GM19043 (cell line): ENCODE results near the gene NCBP2L.

Experiments
- ATAC-seq: cut with Tn5 transposase; IDR thresholded peaks from one replicate; pipeline ENCODE4 v1.9.1; 2021; ENCODE audit warnings: low read depth; ENCODE audit not compliant: unreplicated experiment

The NCBP2L gene

DNA sequence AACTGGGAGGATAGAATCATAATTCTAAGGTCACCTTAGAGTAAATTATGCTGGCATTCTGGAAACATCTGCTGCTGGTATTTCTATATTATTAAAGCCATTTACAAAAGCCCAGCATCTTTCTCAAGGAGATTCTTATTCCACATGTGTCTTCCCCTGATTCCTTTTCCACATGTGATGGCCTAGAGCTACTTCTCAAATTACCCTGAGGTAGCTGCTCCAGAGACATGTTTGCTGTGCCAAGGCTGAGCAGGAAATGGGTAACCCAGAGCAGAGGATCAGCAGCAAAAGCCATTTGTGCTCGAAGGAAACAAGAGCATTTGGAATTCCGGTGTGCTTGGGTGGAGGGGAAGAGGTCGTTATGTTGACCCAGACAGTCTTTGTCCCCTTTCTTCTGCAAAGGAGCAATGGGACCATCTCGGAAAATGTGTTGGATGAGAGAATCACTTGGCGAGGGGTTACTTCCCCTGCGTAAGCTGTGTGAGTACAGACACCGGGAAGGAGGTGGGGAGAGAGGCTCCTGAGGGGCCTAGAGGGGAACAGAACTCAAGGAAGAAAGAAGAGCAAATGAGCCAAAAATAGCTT is 26.6 kb upstream of the NCBP2L start:
- no peak for ATAC-seq

GRCh38 chrX:107752043-107752442 is 25.5 kb upstream of the NCBP2L start:
- ATAC-seq: no peak

GRCh38 chrX:107752714-107753113 is 24.8 kb upstream of the NCBP2L start:
- no peak for ATAC-seq

GRCh38 chrX:107753187-107753586 is 24.3 kb upstream of the NCBP2L start:
- ATAC-seq: no peak

- ATAC-seq: no peak
These were observed 21.8 kb upstream of the NCBP2L start for GRCh38 chrX:107755721-107756120.

DNA sequence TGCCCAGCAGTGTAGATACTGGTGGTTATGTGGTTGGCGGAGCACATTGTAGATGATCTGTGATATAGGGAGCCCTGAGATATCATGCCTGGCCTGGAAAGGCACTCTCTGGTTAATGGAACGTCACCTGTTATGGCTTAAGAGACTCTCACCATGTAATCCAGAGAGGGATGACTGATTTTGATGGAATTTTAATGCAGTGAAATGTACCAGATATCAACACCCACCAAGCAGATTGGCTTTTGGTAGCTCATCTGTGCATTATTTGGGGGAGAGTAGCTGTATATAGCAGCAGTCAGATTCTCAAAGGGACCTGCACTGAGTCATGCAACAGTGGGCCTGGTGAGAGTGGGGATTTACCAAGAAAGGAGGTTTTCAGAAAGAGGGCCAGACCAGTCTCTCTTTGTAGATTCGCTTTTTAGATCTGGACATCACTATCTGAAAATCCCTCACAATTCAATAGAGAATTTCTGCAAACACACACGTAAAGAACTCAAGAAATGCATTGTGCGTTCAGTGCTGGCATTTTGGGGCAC is 19.2 kb upstream of the NCBP2L start:
- ATAC-seq: no peak

- no peak for ATAC-seq
These were observed 17.0 kb upstream of the NCBP2L start for GRCh38 chrX:107760304-107761077.

DNA sequence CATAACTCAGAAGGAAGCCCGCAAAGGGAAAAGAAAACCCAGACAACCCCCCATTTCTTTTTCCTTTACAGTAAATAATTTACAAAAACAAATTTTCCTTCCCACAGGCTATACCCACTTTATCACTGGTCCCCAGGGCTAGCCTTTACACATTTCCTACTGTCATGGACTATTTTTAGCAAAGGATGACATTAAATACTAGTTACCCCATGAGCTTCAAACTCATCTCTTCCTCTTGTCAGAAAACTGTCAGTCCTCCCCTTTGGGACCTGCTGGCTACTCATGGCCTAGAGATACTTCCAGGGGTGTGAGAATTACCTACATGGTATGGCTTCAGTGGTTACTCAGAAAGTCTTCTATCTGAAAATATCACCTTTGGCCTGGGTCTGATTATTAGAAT is 13.9 kb upstream of the NCBP2L start:
- no peak for ATAC-seq

GRCh38 chrX:107764845-107765608 is 12.5 kb upstream of the NCBP2L start:
- ATAC-seq: no peak

DNA sequence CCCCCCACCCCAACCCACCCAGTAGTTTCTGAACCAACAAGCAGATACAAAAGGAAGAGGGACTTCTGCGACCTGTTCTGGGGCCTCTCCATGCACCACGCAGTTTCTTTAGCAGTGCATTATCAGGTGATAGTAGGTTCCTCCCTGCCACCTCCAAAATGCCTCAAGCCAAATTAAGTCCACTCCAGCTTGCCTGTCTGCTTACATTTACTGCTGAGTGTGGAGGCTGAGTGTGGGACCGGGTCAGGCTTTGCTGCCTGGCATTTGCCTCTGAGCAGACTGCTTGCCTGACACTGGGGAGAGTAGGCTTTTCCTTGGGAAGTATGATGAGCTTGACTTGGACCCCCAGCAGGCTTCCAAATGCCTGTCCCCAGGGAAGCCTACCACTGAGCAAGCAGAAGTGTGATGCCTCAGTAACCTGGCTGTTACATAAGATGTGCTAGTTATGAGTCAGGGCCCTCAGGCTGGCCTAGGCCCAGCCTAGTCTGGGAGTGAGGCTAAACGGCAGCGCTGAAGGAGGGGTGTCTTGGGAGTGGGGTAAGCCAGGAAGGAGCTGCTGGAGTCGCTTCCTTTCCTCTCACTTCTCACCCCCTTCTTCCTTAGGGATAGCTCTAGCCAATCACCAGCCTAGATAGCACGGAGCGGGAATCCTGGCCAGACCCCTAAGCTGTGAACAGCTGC is 10.9 kb upstream of the NCBP2L start:
- ATAC-seq: no peak

DNA sequence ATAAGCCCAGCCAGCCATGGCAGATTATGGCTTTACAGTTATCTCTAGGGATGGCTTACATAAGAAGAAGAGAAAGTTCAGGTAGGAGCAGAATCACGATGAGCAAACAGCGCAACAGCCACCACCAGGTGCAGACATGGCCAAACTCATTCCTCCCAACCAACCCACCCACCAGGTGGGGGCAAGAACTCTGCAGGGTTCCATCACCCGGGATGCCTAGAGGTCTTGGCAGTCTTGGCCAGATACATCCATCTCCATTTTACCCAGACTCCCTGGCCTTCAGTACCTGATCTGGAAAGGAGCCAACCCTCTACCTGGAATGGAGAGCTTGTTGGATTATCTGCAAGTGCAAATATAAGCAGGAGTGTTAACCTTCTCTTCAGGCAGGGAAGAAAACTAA is 9.5 kb upstream of the NCBP2L start:
- ATAC-seq: no peak

- no peak for ATAC-seq
These were observed 7.8 kb upstream of the NCBP2L start for GRCh38 chrX:107769581-107770317.

- ATAC-seq: no peak
These were observed 4.3 kb upstream of the NCBP2L start for GRCh38 chrX:107773206-107773605.

DNA sequence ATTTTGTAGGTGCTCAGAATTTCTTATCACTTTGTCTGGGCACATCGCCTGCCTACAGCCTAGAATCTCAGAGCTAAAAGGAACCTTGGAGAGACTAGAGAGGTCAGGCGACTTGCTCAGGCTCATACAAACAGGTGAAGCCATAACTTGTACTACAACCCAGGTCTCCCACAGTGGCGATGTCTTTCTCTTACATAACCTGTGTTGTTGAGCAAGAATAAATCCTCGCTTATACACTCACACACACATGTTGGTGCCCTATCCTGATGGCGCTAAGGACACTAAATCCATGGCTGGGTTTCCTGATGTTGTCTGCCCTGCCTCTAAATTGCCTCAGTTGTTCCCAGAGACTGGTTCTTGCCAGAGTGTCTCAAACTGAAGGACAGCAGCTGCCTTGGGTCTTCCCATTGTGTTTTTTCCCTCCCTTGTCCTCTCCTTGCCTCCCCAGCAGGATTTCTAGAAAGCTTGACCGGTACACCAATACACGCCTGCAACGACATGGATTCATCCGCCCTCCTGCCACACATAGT is 3.6 kb upstream of the NCBP2L start:
- ATAC-seq: no peak

- no peak for ATAC-seq
These were observed 2.4 kb upstream of the NCBP2L start for GRCh38 chrX:107775000-107775733.

- ATAC-seq: peak; percentile 82
These were observed 1.6 kb upstream of the NCBP2L start, which contains the start of gene TSC22D3 for GRCh38 chrX:107775734-107776511. TSC22D3 (minus strand) TSS chrX:107775787; CDS start chrX:107775419, 368 bp downstream.

GRCh38 chrX:107776649-107777535 is 641 bp upstream of the NCBP2L start:
- ATAC-seq: peak; percentile 71
